Endothelial cell of coronary artery (primary cell): Measurements from ENCODE around the gene HCK. TPM values are rescaled to one million over a fixed set of nuclear protein-coding genes. Genes with fewer than 3 reads are reported as not detected.

Experiments
- total RNA-seq: library from RNA; depleted of rRNA; stranded (reverse); fragments of >200 nt; gene quantifications from 2 replicates; pipeline ENCODE4 v1.2.3, GENCODE V29; 2014

HCK gene
- total RNA-seq = not detected in 2 replicates

DNA sequence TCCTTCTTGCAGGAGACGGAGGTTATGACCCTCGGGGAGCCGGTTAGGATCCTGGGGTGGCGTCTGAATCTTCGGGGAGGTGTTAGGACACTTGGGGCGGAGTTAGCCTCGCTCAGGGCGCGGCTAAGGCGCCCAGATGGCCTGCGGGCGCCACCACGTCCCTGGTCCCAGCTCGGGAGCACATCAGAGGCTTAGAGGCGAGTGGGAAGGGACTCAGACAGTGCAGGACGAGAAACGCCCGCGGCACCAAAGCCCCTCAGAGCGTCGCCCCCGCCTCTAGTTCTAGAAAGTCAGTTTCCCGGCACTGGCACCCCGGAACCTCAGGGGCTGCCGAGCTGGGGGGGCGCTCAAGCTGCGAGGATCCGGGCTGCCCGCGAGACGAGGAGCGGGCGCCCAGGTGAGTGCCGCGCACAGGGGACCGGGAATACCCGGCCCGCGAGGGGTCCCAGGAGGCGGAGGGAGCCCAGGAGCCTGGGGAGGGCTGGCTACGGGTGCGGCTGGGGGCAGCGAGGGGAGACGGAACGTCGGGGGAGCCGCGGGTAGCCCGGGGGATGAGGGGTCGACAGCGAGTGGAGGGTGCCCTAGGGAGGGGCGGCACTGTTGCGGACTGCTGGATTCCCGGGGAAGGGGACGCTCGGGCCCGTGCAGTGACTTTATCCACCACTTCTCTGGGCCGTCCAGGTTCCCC, at the start of gene HCK:
HCK (plus strand) TSS at position 153 of the 688 bp plus-strand sequence.

DNA sequence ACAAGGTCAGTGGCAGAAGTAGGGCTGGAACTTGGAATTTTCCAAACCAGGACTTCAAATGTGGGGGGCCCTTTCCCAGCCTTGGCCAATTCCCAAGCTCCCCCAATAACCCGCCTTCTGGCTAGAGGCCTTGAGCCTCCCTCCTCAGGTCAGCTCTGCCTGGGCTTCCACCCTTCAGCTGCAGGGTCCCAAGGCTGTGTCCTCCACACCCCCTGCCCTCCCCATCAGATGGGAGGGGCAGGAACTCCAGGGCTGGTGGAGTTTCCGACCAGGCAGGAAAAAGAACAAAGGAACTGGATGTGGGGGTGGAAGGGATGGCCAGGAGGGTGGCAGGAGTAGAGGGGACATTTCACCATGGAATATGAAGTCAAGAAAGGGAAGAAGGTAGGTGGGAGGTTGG, 41.9 kb upstream of the HCK start, which contains the start of gene CCM2L:
CCM2L (plus strand) TSS at position 338 of the 400 bp plus-strand sequence; CDS start at position 355, 17 bp downstream.

DNA sequence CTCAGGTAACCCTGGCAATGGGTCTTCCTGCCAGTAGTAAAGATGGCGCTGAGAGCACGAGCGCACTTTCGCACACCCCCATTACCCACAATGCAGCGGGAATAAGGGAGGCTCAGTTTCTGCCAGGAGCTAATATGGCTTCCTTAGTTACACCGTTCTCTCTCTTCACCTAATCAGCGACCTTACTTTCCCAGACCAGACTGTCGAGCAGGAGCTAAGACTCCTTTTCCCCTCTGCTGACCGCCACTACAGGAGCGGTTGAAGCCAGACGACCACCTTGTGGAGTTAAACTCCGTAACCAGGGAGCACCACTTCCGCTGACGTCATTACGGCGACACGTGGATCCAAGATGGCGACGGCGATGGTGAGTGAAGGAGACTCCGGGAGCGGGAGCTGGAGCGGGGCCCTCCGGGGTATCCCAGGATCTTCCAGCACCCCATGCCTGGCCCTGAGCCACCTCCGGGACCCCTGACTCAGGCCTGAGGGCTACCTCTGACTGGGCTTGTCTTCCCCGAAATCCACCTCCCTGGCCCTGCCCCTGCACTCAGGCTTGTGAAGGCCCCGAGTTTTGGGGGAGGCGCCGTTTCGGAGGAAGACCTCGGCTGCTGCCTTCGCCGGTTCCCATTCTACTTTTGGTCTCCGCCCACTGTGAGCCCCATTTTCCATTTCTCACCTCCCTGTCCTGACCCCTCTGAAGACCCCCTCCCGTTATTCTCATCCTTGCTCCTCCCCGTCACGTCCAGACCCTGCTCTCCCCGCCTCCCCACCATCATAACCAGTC, 57.5 kb downstream of the HCK start, which contains the start of gene TM9SF4:
TM9SF4 (plus strand) TSS at position 323 of the 781 bp plus-strand sequence; CDS start at position 350, 27 bp downstream.

Other genes with a start within 250 kb of the HCK start
- gene MYLK2, start 232.9 kb upstream of the HCK start, total RNA-seq = 0.36 and 1.1 TPM in 2 replicates
- gene FOXS1, start 206.6 kb upstream of the HCK start, total RNA-seq = 0.09 and 2.8 TPM in 2 replicates
- not detected in 2 replicates for gene DUSP15, start 181.7 kb upstream of the HCK start, total RNA-seq
- gene TTLL9, start 181.6 kb upstream of the HCK start, total RNA-seq = not detected in 2 replicates
- gene PDRG1, start 100.2 kb upstream of the HCK start, total RNA-seq = 4.0 and 6.1 TPM in 2 replicates
- not detected in 2 replicates for gene XKR7, start 84.1 kb upstream of the HCK start, total RNA-seq
- 7.8 and 13.1 TPM in 2 replicates for gene CCM2L, start 41.8 kb upstream of the HCK start, total RNA-seq
- 19.3 and 30.1 TPM in 2 replicates for gene TM9SF4, start 57.5 kb downstream of the HCK start, total RNA-seq
- 1.7 and 2.9 TPM in 2 replicates for gene PLAGL2, start 155.5 kb downstream of the HCK start, total RNA-seq
- gene POFUT1, start 155.6 kb downstream of the HCK start, total RNA-seq = 24.5 and 27.1 TPM in 2 replicates
- gene KIF3B, start 225.4 kb downstream of the HCK start, total RNA-seq = 28.6 and 29.3 TPM in 2 replicates